Astrocyte of the cerebellum (primary cell): ENCODE data around the gene FOXP1.

Experiments
- DNase-seq: peaks from one replicate; pipeline ENCODE4 v3.0.0-alpha.2; 2011; ENCODE audit warnings: low read depth
- H3K4me3 ChIP-seq: 2 replicates; pipeline ENCODE4 v1.5.1; 2011; ENCODE audit warnings: mild to moderate bottlenecking, low read depth, low read length, moderate library complexity
- in situ Hi-C: cut with HindIII; loops from 2 replicates; pipeline ENCODE4 v1.10.0; 2017; ENCODE audit warnings: low sequenced_read_pairs
- TF ChIP-seq, protein P1 (sequence below): IDR thresholded peaks from 2 replicates; pipeline ENCODE4 v1.5.1; 2012; ENCODE audit warnings: low read length, low read depth, moderate library complexity, mild to moderate bottlenecking; ENCODE audit errors: missing control alignments

Gene FOXP1

GRCh38 chr3:71563827-71564226 is 19.7 kb downstream of the FOXP1 start:
- TF ChIP-seq, protein P1, sequence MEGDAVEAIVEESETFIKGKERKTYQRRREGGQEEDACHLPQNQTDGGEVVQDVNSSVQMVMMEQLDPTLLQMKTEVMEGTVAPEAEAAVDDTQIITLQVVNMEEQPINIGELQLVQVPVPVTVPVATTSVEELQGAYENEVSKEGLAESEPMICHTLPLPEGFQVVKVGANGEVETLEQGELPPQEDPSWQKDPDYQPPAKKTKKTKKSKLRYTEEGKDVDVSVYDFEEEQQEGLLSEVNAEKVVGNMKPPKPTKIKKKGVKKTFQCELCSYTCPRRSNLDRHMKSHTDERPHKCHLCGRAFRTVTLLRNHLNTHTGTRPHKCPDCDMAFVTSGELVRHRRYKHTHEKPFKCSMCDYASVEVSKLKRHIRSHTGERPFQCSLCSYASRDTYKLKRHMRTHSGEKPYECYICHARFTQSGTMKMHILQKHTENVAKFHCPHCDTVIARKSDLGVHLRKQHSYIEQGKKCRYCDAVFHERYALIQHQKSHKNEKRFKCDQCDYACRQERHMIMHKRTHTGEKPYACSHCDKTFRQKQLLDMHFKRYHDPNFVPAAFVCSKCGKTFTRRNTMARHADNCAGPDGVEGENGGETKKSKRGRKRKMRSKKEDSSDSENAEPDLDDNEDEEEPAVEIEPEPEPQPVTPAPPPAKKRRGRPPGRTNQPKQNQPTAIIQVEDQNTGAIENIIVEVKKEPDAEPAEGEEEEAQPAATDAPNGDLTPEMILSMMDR = no peak
- in situ Hi-C loops = no loop called here
- no peak overlapping the region for H3K4me3 ChIP-seq
- no peak for DNase-seq

DNA sequence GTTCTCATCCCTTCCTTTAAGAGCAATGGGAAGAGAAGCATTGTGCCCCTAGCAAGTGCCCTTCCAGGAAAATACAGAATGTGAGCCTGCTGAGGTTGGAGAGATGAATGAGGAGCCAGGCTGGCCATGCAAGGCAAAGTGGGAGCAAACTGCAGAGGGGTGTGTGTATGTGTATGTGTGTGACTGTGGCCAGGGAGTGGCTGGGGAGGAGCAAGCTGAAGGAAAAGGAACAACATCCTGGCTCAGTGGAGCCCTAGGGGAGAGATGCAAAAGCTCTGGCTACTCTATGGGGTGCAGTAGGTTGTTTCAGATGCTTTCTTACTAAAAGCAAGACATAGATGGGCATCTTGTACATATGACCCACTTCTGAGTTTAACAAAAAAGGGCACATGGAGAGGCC is 20.6 kb downstream of the FOXP1 start:
- no peak for DNase-seq
- in situ Hi-C loops = no loop called here
- TF ChIP-seq, protein P1 = no peak
- H3K4me3 ChIP-seq = no peak overlapping the region

GRCh38 chr3:71560665-71561064 is 22.9 kb downstream of the FOXP1 start:
- TF ChIP-seq, protein P1 = no peak
- in situ Hi-C loops = no loop called here
- H3K4me3 ChIP-seq = no peak overlapping the region
- no peak for DNase-seq

DNA sequence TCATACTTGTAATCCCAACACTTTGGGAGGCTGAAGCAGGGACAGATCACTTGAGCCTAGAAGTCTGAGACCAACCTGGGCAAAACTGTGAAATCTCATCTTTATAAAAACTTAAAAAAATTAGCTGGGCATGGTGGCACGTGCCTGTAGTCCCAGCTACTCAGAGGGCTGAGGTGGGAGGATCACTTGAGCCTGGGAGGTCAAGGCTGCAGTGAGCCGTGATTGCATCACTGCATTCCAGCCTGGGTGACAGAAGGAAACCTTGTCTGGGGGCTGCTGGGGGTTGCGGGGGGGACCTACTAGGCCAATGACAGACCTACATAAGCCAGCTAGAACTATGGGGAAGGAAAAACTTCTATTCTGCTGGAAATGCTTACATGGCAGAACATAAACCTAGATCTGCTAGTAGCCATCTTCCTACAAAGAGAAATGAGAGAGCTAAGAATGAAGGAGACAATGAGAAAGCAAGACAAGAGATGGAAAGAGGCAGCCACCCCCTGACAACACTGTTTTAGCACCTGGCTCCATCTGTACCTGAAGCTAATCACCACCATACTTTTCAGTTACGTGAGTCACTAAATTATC is 23.9 kb downstream of the FOXP1 start:
- in situ Hi-C loops = no loop called here
- TF ChIP-seq, protein P1 = no peak
- no peak for DNase-seq

DNA sequence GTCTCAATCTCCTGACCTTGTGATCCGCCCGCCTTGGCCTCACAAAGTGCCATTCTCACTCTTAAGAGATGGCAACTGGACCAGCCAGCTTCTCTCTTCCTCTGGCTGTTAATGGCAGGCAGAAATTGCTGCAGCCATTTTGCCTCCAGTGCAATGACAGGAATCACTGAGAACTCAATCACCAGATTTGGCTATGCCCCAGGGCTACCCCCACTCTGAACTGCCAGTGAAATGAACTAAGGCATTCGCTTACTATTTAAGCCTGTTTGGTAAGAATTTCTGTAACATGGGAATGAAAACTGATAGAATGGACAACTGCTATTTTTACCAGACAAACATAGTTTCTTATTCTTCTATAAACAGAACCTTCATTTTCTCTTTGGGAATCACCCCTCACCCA is 24.5 kb downstream of the FOXP1 start:
- in situ Hi-C loops = no loop called here
- no peak for DNase-seq
- TF ChIP-seq, protein P1 = no peak
- no peak overlapping the region for H3K4me3 ChIP-seq

More for the DNA sequence above, 23.9 kb downstream of the FOXP1 start:
- H3K4me3 ChIP-seq = no peak overlapping the region

- DNase-seq = no peak
- in situ Hi-C loops = no loop called here
- no peak overlapping the region for H3K4me3 ChIP-seq
- TF ChIP-seq, protein P1 = no peak
These were observed 28.9 kb downstream of the FOXP1 start for GRCh38 chr3:71554649-71555048.
